Esophagus muscularis mucosa (tissue), 4 donors: ENCODE data around the gene SETD1A. TPM values are rescaled to one million over a fixed set of nuclear protein-coding genes. Genes with fewer than 3 reads are reported as not detected.

Source experiments
- DNase-seq: peaks from one replicate; pipeline ENCODE4 v3.0.0-alpha.2; 2017; ENCODE audit errors: extremely low spot score
- H3K27ac ChIP-seq, 4 donors: fragments of 200-600 bp; sonication (generic); replicated peaks in 1 of 4; 1 replicate in 3 of 4; 2 replicates in 1 of 4; pipeline ENCODE4 v1.5.1; 2016 to 2019; ENCODE audit warnings: mild to moderate bottlenecking in 1 of 4
- H3K27me3 ChIP-seq, 4 donors: fragments of 200-600 bp; sonication (generic); one replicate each; pipeline versions ENCODE4 v1.5.1 to v1.6.0; 2016 to 2019
- H3K36me3 ChIP-seq, 4 donors: fragments of 200-600 bp; sonication (generic); one replicate each; pipeline ENCODE4 v1.5.1; 2016 to 2019
- H3K4me1 ChIP-seq, 4 donors: fragments of 200-600 bp; sonication (generic); one replicate each; pipeline ENCODE4 v1.5.1; 2016 to 2019
- H3K4me3 ChIP-seq, 4 donors: fragments of 200-600 bp; sonication (generic); 1 replicate in 2 of 4; 2 replicates in 2 of 4; pipeline ENCODE4 v1.5.1; 2016 to 2019; ENCODE audit warnings: mild to moderate bottlenecking in 4 of 4, moderate library complexity in 1 of 4
- H3K9me3 ChIP-seq, 4 donors: fragments of 200-600 bp; sonication (generic); 1 replicate in 3 of 4; 2 replicates in 1 of 4; pipeline ENCODE4 v1.5.1; 2016 to 2019
- EP300 ChIP-seq: sonication (generic); formaldehyde crosslinking; IDR thresholded peaks from one replicate; pipeline ENCODE4 v1.6.1; 2017; ENCODE audit warnings: antibody characterized with exemption
- POLR2A ChIP-seq: fragments of 450-650 bp; IDR thresholded peaks from one replicate; pipeline ENCODE4 v1.6.1; 2017; ENCODE audit warnings: antibody characterized with exemption, moderate library complexity, mild to moderate bottlenecking, low read depth
- POLR2AphosphoS5 ChIP-seq, 2 donors: sonication (generic); formaldehyde crosslinking; IDR thresholded peaks; one replicate each; pipeline ENCODE4 v1.6.1; 2017; ENCODE audit warnings: antibody characterized with exemption in 2 of 2
- WGBS: methylation state at CpG from one replicate; pipeline ENCODE4 v1.1.5; 2018; 5-methylcytosine and 5-hydroxymethylcytosine counted together
- intact Hi-C: fragments of 100-400 bp; cut with DNase I; formaldehyde crosslinking; loops from one replicate; pipeline ENCODE4 v1.15.1; 2023
- total RNA-seq, 4 donors: library from RNA; depleted of rRNA; stranded (reverse); fragments of >200 nt; gene quantifications; one replicate each; pipeline versions ENCODE4 v1.1.0 to v1.2.1, GENCODE V29; 2016
- TF ChIP-seq, protein P1 (sequence below), 3 experiments: fragments of 200-600 bp in 2 of 3; fragments of 450-650 bp in 1 of 3; sonication (generic) in 2 of 3; IDR thresholded peaks; one replicate each; pipeline ENCODE4 v1.5.1; 2017 to 2019; ENCODE audit warnings: antibody characterized with exemption in 3 of 3, mild to moderate bottlenecking in 2 of 3, moderate library complexity in 1 of 3

The SETD1A gene
- total RNA-seq, 4 donors from 2014 or later: 7.1 to 25.4 (median 9.9) TPM

DNA sequence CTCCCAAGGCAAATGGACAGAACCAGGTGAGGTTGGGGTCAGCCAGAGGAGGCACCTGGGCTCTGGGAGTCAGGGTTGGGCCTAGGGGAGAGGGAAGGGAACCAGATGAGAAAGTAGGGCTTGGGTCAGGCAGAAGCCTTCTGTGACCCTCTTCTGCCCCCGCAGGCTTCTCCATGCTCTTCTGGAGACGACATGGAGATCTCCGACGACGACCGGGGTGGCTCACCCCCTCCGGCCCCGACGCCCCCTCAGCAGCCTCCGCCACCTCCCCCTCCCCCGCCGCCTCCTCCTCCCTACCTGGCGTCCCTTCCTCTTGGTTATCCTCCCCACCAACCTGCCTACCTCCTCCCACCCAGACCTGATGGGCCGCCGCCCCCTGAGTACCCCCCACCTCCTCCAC is 7.9 kb downstream of the SETD1A start:
- H3K4me3 ChIP-seq: no peak overlapping the region
- H3K9me3 ChIP-seq: no peaks in the 10 kb centered on the region
- peaks cover 0 to 5% (median 0%) of the 10 kb centered on the region in 4 donors for H3K4me1 ChIP-seq
- intact Hi-C loops: loop anchor here (10.0 kb wide), 1 partner anchor 739 kb away; no protein-coding TSS in a partner anchor
- TF ChIP-seq POLR2AphosphoS5 (IDR thresholded peaks at IDR 0.05) (no peak), POLR2A (no peak), EP300 (no peak)
- TF ChIP-seq, protein P1, sequence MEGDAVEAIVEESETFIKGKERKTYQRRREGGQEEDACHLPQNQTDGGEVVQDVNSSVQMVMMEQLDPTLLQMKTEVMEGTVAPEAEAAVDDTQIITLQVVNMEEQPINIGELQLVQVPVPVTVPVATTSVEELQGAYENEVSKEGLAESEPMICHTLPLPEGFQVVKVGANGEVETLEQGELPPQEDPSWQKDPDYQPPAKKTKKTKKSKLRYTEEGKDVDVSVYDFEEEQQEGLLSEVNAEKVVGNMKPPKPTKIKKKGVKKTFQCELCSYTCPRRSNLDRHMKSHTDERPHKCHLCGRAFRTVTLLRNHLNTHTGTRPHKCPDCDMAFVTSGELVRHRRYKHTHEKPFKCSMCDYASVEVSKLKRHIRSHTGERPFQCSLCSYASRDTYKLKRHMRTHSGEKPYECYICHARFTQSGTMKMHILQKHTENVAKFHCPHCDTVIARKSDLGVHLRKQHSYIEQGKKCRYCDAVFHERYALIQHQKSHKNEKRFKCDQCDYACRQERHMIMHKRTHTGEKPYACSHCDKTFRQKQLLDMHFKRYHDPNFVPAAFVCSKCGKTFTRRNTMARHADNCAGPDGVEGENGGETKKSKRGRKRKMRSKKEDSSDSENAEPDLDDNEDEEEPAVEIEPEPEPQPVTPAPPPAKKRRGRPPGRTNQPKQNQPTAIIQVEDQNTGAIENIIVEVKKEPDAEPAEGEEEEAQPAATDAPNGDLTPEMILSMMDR (IDR thresholded peaks at IDR 0.05): no peak
- no peak overlapping the region for H3K27ac ChIP-seq
- peaks cover 84 to 100% (median 99%) of the 10 kb centered on the region in 4 donors for H3K36me3 ChIP-seq
- DNase-seq: no peak
- no peaks in the 10 kb centered on the region for H3K27me3 ChIP-seq
- 87% methylated on average over 15 of the region's 15 CpGs for WGBS

DNA sequence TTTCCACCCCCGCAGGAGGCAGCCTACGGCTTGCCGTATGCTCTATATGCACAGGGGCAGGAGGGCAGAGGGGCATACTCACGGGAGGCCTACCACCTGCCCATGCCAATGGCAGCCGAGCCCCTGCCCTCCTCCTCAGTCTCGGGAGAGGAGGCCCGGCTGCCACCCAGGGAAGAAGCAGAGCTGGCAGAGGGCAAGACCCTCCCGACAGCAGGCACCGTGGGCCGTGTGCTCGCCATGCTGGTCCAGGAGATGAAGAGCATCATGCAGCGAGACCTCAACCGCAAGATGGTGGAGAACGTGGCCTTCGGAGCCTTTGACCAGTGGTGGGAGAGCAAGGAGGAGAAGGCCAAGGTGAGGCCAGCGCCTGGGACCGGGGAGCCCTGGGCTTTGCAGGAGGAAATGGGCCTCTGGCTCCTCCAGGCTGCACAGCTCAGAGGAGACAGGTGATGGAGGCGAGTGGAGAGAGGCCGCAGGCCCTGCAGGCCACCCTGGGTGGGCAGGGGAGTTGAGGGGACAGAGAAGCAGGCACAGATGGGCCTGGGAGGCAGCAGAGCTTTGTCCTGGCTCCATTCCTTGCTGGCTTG is 8.6 kb downstream of the SETD1A start:
- Histone ChIP-seq H3K9me3 (no peaks in the 10 kb centered on the region), H3K27me3 (no peaks in the 10 kb centered on the region), H3K4me1 (peaks cover 0 to 5% (median 0%) of the 10 kb centered on the region in 4 donors), H3K27ac (no peak overlapping the region), H3K36me3 (peaks cover 86 to 100% (median 100%) of the 10 kb centered on the region in 4 donors), H3K4me3 (no peak overlapping the region)
- DNase-seq: no peak
- intact Hi-C loops: loop anchor here (10.0 kb wide), 1 partner anchor 739 kb away; no protein-coding TSS in a partner anchor
- 92% methylated on average over 14 of the region's 19 CpGs for WGBS
- no peak for TF ChIP-seq POLR2AphosphoS5 (IDR thresholded peaks at IDR 0.05)
- TF ChIP-seq EP300: no peak
- TF ChIP-seq, protein P1 (IDR thresholded peaks at IDR 0.05): no peak
- no peak for TF ChIP-seq POLR2A

DNA sequence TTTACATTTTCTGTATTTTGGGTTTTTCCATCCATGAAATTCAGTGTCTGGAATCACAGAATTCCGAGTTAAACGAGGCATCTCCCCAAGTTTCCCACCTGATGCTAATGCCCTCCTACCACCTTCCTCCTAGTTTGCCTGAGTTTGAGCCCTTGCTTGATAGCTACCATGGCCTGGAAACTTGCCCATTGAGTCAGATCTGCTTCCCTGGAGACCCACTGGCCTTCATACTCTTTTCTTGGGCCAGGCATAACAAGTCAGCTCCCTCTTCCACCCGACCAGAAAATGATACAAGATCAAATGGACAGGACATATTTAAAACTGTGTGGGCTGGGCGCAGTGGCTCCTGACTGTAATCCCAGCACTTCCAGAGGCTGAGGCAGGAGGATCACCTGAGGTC is 10.2 kb downstream of the SETD1A start:
- intact Hi-C loops: loop anchor here (10.0 kb wide), 1 partner anchor 737 kb away; no protein-coding TSS in a partner anchor

DNA sequence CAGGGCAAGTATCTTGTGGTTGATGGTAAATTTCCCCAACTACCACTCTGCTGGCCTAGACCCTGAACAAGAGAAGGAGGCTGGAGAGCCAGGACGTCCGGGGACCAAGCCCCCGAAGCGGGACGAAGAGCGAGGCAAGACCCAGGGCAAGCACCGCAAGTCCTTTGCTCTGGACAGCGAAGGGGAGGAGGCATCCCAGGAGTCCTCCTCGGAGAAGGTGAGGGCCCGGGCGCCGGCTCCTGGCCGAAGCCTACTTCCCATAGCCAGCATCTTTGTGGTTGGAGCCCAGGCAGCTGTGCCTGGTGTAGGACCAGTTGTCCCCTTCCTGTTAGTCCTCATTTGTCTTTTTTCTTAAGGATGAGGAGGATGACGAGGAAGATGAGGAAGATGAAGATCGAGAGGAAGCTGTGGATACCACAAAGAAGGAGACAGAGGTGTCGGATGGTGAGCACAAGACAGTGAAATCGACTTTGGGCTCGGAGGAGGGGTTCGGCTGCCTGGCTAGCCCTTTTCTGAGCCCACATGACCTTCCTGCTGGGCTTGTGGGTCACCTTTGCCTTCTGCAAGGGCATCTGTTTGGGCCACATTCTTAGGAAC is 11.8 kb downstream of the SETD1A start:
- Histone ChIP-seq H3K27me3 (no peaks in the 10 kb centered on the region), H3K4me3 (no peak overlapping the region), H3K9me3 (no peaks in the 10 kb centered on the region), H3K27ac (no peak overlapping the region), H3K4me1 (peaks cover 0 to 5% (median 0%) of the 10 kb centered on the region in 4 donors), H3K36me3 (peaks cover 85 to 100% (median 100%) of the 10 kb centered on the region in 4 donors)
- 96% methylated on average over 19 of the region's 19 CpGs for WGBS
- DNase-seq: no peak
- TF ChIP-seq POLR2A: no peak
- TF ChIP-seq, protein P1 (IDR thresholded peaks at IDR 0.05): no peak
- TF ChIP-seq EP300: no peak
- no peak for TF ChIP-seq POLR2AphosphoS5 (IDR thresholded peaks at IDR 0.05)
- intact Hi-C loops: loop anchor here (10.0 kb wide), 1 partner anchor 735 kb away; no protein-coding TSS in a partner anchor

More for the DNA sequence above, 10.2 kb downstream of the SETD1A start:
- Histone ChIP-seq H3K36me3 (peaks cover 86 to 100% (median 100%) of the 10 kb centered on the region in 4 donors), H3K27me3 (no peaks in the 10 kb centered on the region), H3K4me3 (no peak overlapping the region), H3K4me1 (peaks cover 0 to 5% (median 0%) of the 10 kb centered on the region in 4 donors), H3K27ac (no peak overlapping the region), H3K9me3 (no peaks in the 10 kb centered on the region)
- DNase-seq: no peak
- TF ChIP-seq POLR2AphosphoS5 (IDR thresholded peaks at IDR 0.05): no peak
- no peak for TF ChIP-seq POLR2A
- TF ChIP-seq, protein P1 (IDR thresholded peaks at IDR 0.05): no peak
- no peak for TF ChIP-seq EP300
- 89% methylated on average over 4 of the region's 4 CpGs for WGBS
